GM21367 (cell line): ENCODE results near the gene HCN2.

Experiments used
- ATAC-seq: cut with Tn5 transposase; IDR thresholded peaks from one replicate; pipeline ENCODE4 v1.9.1; 2021; ENCODE audit not compliant: unreplicated experiment

Gene HCN2

GRCh38 chr19:651114-651818 lies 61.6 kb downstream of the HCN2 start:
- ATAC-seq = no peak

DNA sequence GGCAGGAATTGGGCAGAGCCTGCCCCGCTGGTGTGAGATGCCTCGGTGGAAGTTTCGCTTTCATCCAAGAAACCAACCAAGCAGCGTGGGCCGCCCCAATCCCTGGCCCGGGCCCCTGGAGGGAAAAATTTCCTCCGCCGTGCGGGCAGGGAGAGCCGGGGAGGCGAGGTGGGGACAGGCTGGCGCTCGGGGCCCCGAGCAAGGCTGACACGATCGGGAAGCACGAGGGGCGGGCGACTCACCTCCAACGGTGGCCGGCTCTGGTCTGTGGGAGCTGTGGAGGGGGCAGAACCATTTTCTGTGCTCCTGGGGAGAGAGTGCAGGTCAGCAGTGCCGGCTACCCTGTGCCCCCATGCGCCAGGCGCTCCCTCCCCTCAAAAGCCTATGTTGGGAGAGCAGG lies 62.3 kb downstream of the HCN2 start:
- ATAC-seq = no peak

DNA sequence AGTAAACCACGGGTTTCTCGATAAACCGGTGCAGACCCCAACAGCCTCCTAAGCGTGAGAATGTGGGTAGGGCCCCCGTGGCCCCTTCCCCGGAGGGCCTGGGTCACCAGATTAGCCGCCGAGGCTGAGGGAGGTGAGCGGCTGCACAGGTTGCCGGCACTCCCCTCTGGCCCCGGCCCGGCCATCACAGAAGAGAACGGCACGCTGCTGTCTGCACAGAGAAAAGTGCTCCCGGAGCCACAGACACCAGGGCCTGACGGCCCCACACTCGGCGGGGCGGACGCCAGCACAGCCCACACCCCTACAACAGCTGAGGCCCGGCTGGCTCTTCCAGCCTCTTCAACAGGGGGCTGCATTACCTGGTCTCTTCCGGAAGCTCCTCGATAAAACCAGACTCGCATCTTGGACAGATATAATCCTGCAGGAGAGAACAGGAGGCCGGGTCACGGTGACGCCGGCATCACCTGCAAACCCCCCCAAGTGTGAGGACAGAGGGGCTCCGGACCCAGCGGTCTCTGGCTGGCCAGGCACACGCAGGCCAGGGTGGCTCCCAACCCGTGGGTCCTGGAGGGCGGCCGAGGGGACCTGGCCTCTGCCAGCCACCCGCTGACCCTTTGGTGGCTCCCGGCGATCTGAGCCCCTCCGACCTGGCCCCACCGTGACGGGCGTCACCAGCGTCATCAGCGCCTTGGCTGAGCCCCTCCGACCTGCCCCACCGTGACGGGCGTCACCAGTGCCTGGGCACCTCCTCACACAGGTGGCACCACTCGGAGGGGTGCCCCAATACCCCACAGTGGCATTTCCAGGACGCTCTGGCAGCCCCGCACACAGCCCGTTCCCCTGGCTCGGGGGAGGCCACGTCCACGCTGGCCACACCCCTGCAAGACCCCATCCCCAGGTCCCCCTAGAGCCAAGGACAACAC lies 63.0 kb downstream of the HCN2 start:
- no peak for ATAC-seq

GRCh38 chr19:653425-653824 lies 63.7 kb downstream of the HCN2 start:
- no peak for ATAC-seq

- no peak for ATAC-seq
Observed at GRCh38 chr19:655691-656090, 66.0 kb downstream of the HCN2 start.

GRCh38 chr19:656751-657559 lies 67.3 kb downstream of the HCN2 start:
- no peak for ATAC-seq

DNA sequence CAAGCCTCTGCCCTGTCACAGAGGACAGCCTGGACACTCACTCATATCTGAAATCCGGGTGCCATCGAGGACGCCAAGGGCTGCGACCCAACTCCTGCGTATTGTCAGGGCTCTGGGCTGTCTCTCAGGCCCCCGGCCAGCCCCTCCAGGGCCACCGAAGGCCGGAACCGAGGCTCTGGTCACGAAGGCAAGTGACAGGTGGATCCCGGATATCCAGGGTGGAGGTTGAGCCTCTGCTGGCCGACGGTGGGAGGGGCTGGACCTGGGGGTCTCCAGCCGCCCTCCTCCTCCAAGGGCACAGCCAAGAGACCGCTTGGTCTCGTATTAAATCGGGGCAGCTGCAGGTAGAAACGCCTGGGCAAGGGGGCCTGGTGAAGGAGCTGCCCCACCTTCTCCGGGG lies 67.9 kb downstream of the HCN2 start:
- ATAC-seq = no peak

GRCh38 chr19:658059-658839 lies 68.6 kb downstream of the HCN2 start:
- no peak for ATAC-seq

DNA sequence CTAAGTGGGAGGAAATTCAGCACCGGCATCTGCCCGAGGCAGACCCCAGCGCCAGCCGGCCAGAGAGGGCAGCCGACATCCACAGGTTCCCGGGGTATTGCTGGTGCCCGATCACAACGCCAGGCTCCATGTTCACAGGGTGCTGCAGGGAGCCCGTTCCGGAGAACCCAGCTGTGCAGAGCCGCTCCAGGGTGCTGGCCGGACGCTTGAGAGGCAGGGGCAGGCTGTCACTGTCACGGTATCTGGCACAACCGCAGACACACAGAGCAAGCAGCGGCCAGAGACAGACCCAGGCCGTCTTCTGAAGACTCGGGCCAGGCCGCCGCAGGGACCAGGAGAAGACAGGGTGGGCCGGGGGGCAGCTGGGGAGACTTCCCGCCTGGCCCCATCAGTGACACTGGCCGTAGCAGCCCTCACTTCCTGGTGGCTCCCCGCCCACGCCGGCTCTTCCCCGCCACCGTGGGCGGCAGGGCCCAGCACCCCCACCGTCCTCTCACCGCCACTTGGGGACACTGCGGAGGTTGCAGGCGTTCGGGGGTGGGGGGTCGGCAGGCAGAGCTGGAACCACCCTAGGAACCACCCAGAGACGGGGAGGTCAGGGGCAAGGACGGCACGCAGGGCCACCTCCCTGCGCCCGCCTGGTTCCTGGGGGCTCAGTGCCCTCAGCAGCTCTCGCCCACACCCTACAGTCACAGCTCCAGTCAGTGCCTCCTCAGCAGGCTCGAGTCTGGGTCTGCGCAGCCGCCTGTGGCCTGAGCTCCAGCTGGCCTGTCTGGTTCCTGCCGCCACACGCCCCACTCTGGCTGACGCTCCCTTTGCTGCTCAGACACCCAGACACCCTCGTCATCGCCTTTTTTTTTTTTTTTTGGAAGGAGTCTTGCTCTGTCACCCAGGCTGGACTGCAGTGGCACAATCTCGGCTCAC lies 69.5 kb downstream of the HCN2 start:
- no peak for ATAC-seq

DNA sequence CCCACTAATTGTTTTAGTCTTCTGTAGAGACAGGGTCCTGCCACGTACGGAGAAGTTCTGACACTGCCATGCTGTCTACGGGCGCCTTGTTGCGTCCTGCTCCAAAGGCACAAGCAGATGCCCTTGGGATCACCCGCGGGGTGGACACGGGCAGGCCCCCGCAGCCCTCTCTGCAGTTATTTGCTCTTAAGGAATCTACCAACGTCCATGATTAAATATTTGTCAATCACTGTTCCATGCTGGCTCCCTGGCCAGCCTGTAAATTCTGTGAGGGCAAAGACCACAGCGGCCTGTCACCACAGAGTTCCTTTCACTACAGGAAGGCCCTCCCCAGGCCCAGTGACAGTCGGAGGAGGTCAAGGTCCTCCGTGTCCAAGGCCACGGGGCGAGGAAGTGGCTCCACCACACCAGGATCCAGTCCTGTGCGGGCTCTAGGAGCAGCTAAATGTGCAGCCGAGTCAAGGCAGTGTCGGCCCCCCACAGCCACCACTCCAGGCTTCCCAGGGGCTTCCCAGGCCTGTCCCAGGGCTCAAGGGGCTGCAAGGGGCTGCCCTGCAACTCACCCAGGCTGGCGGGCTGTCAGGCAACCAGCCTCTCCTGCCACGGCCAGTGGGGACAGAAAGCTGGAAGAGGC lies 71.2 kb downstream of the HCN2 start:
- no peak for ATAC-seq

- ATAC-seq = peak; percentile 28
Observed at GRCh38 chr19:661427-662196, 71.9 kb downstream of the HCN2 start.

DNA sequence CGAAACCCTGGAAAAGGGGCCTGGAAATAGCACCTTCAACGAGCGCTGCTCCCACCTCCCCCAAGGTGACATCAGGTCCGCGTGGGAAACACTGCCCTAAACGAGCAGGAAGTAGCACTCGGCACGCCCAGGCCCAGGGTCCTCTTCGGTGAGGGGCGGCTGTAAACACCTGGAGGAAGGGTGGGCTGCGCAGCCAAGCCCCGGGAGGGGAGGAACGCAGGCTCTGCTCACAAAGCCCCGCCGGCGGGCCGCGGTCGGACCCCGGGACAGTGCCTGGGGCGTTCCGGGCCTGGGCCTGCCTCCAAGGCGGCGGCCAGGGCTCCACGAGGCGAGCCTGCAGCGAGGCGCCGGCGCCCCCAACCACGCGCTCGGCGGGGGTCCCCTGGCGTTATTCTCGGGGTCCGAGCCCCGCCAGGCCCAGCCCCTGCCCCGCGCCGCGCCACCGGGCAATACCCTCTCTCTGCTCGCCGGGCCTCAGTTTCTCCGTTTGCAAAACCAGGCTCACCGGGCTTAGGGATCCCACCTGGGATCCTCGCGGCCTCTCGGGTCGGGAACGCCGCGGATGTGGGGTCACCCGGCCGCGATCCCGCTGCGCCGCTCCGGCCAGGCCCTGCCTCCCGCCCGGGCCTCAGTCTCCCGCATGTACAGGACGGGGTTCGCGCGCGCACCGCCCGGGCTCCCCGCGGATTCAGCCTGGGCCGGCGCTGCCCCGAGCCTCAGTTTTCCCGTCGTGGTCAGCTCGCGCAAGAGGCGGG lies 72.7 kb downstream of the HCN2 start:
- ATAC-seq = no peak

DNA sequence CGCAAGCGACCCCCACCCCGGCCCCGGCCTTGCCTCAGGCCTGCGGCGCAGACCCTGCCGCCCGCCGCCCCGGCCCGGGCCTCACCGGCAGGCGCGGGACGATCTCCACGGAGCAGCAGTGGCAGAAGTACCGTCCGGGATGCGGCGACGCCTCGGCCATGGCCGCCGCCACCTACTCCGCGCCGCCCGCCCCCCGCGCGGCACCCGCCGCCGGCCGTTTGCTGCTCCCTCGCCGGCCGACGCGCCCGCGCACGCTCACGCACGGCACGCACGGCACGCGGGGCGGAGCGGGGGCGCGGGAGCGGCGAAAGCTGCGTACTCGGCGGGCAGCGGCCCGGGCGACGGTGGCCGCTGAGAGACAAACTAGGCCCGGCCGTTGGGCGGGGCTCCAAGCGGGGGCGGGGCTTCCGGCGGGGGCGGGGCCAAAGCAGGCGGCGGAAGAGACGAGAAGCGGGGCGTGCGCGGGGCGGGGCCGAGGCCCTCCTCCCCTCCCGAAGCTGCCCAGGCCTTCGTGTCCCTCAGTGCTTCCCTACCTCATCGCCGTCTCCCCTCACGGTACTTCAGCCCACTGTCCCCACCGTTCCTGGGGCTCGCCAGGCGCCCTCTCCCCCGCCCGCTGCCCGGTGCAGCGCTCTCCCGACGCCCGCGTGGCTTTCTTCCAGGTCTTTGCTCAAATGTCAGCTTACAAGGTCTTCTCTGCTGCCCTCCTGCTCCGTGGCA lies 73.4 kb downstream of the HCN2 start, which contains the start of gene RNF126:
Gene RNF126, minus strand, starts transcription at position 253 of the 720 bp plus-strand sequence. Its CDS starts 93 bp downstream, at position 160.
- peak; percentile 40 for ATAC-seq

GRCh38 chr19:663682-664117 lies 74.0 kb downstream of the HCN2 start:
- no peak for ATAC-seq

DNA sequence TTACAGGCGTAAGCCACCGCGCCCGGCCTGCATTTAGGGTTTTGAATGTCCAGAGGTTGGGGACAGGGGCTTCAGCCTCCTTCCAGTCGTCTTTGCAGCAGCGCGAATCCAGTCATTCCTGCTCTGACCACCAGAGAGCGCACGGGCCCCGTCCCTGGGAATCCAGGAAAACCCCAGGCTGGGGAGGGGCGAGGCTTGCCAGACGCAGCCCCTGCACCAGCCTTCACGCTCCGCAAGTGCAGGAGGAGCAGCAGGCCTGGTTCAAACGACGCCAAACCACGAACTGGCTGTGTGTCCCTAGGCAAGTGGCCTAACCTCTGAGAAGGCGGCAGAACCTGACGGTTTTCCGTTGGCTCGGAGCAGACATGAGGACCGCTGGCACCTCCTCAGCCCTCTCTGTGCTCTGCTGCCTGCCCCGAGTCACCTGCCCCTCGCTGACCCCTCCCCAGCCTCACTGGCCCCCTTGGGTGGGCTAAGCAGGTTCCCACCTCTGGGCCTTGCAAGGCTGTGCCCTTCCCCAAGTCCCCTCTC lies 75.3 kb downstream of the HCN2 start:
- no peak for ATAC-seq
